Jurkat, Clone E6-1 (cell line): Measurements from ENCODE around the gene DMKN. TPM values are rescaled to one million over a fixed set of nuclear protein-coding genes. Genes with fewer than 3 reads are reported as not detected.

Experiments used
- DNase-seq: peaks from one replicate; pipeline ENCODE4 v3.0.0-alpha.2; 2011; ENCODE audit warnings: low read depth, low spot score
- H3K4me3 ChIP-seq: 2 replicates; pipeline ENCODE4 v1.5.1; 2011; ENCODE audit warnings: mild to moderate bottlenecking, low read length, control low read depth, moderate library complexity
- polyA plus RNA-seq: library from polyadenylated mRNA; unstranded; fragments of >200 nt; gene quantifications from one replicate; pipeline ENCODE4 v1.2.1, GENCODE V29; 2012; ENCODE audit warnings: missing spikeins; ENCODE audit not compliant: insufficient read length, insufficient read depth

The DMKN gene
- polyA plus RNA-seq = 2.3 TPM

- DNase-seq = no peak
- no peak within 1 kb of the TSS for H3K4me3 ChIP-seq
Observed at GRCh38 chr19:35513628-35514281, at the start of gene DMKN. Gene DMKN (minus strand): TSS chr19:35513649. CDS start chr19:35513475, 174 bp downstream.

- DNase-seq = no peak
- no peak overlapping the region for H3K4me3 ChIP-seq
Observed at GRCh38 chr19:35562776-35563175, 49.3 kb upstream of the DMKN start.

GRCh38 chr19:35562336-35562735 is 48.9 kb upstream of the DMKN start:
- no peak for DNase-seq
- H3K4me3 ChIP-seq = no peak overlapping the region

- no peak overlapping the region for H3K4me3 ChIP-seq
- no peak for DNase-seq
Observed at GRCh38 chr19:35561436-35561835, 48.0 kb upstream of the DMKN start.

- no peak overlapping the region for H3K4me3 ChIP-seq
- no peak for DNase-seq
Observed at GRCh38 chr19:35560677-35561076, 47.2 kb upstream of the DMKN start.

- DNase-seq = no peak
- H3K4me3 ChIP-seq = no peak overlapping the region
Observed at GRCh38 chr19:35560271-35560670, 46.8 kb upstream of the DMKN start.

GRCh38 chr19:35559781-35560180 is 46.3 kb upstream of the DMKN start:
- DNase-seq = no peak
- H3K4me3 ChIP-seq = no peak overlapping the region

GRCh38 chr19:35559281-35559659 is 45.8 kb upstream of the DMKN start:
- no peak overlapping the region for H3K4me3 ChIP-seq
- DNase-seq = no peak

- no peak overlapping the region for H3K4me3 ChIP-seq
Observed at GRCh38 chr19:35558400-35559280, 45.2 kb upstream of the DMKN start.

GRCh38 chr19:35557539-35558399 is 44.3 kb upstream of the DMKN start:
- DNase-seq = no peak
- H3K4me3 ChIP-seq = no peak overlapping the region

More at GRCh38 chr19:35558400-35559280, 45.2 kb upstream of the DMKN start:
- DNase-seq = no peak

GRCh38 chr19:35556846-35557538 is 43.5 kb upstream of the DMKN start:
- DNase-seq = no peak
- H3K4me3 ChIP-seq = no peak overlapping the region

- DNase-seq = no peak
- H3K4me3 ChIP-seq = no peak overlapping the region
Observed at GRCh38 chr19:35556025-35556590, 42.7 kb upstream of the DMKN start.

GRCh38 chr19:35555301-35556005 is 42.0 kb upstream of the DMKN start:
- H3K4me3 ChIP-seq = no peak overlapping the region
- DNase-seq = no peak

GRCh38 chr19:35554076-35554475 is 40.6 kb upstream of the DMKN start:
- DNase-seq = no peak
- no peak overlapping the region for H3K4me3 ChIP-seq

- no peak for DNase-seq
- no peak overlapping the region for H3K4me3 ChIP-seq
Observed at GRCh38 chr19:35553385-35554000, 40.0 kb upstream of the DMKN start.

- DNase-seq = no peak
- H3K4me3 ChIP-seq = no peak overlapping the region
Observed at GRCh38 chr19:35552534-35553384, 39.3 kb upstream of the DMKN start.
